Lower leg skin (tissue), 3 donors: ENCODE measurements around the gene PTEN.

Experiments used
- CTCF ChIP-seq, 3 donors: fragments of 450-650 bp; IDR thresholded peaks; one replicate each; pipeline ENCODE4 v1.5.1; 2016; ENCODE audit warnings: antibody characterized with exemption in 3 of 3, mild to moderate bottlenecking in 3 of 3, moderate library complexity in 2 of 3
- POLR2A ChIP-seq, 2 donors: fragments of 450-650 bp; IDR thresholded peaks; one replicate each; pipeline ENCODE4 v1.6.1; 2016 to 2017; ENCODE audit warnings: antibody characterized with exemption in 2 of 2, mild to moderate bottlenecking in 1 of 2, moderate library complexity in 1 of 2

GRCh38 chr10:87940210-87940609, 76.8 kb downstream of the PTEN start:
- TF ChIP-seq CTCF (IDR thresholded peaks at IDR 0.05) (no peak), POLR2A (IDR thresholded peaks at IDR 0.05) (no peak)
